ENCODE measurements around the gene CXCL10.

CXCL10 gene

GRCh38 chr4:76011018-76011670 is 12.2 kb downstream of the CXCL10 start:
- TF ChIP-seq TCF12 (IDR thresholded peaks at IDR 0.05; ENCODE audit: low read depth): no peak
- no peak for TF ChIP-seq EGR1 (IDR thresholded peaks at IDR 0.05)
- no peak for TF ChIP-seq USF1 (IDR thresholded peaks at IDR 0.05)
- no peak for TF ChIP-seq MAX (IDR thresholded peaks at IDR 0.05)
- no peak for TF ChIP-seq TAF1 (IDR thresholded peaks at IDR 0.05; ENCODE audit: low read depth)
- TF ChIP-seq NFIC (IDR thresholded peaks at IDR 0.05): no peak
- TF ChIP-seq CEBPB (IDR thresholded peaks at IDR 0.05): no peak
- TF ChIP-seq FOXM1 (IDR thresholded peaks at IDR 0.05; ENCODE audit: borderline replicate concordance, low read depth): no peak
- no peak for TF ChIP-seq TEAD4 (IDR thresholded peaks at IDR 0.05)
- TF ChIP-seq, protein P1, sequence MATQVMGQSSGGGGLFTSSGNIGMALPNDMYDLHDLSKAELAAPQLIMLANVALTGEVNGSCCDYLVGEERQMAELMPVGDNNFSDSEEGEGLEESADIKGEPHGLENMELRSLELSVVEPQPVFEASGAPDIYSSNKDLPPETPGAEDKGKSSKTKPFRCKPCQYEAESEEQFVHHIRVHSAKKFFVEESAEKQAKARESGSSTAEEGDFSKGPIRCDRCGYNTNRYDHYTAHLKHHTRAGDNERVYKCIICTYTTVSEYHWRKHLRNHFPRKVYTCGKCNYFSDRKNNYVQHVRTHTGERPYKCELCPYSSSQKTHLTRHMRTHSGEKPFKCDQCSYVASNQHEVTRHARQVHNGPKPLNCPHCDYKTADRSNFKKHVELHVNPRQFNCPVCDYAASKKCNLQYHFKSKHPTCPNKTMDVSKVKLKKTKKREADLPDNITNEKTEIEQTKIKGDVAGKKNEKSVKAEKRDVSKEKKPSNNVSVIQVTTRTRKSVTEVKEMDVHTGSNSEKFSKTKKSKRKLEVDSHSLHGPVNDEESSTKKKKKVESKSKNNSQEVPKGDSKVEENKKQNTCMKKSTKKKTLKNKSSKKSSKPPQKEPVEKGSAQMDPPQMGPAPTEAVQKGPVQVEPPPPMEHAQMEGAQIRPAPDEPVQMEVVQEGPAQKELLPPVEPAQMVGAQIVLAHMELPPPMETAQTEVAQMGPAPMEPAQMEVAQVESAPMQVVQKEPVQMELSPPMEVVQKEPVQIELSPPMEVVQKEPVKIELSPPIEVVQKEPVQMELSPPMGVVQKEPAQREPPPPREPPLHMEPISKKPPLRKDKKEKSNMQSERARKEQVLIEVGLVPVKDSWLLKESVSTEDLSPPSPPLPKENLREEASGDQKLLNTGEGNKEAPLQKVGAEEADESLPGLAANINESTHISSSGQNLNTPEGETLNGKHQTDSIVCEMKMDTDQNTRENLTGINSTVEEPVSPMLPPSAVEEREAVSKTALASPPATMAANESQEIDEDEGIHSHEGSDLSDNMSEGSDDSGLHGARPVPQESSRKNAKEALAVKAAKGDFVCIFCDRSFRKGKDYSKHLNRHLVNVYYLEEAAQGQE (IDR thresholded peaks at IDR 0.05; ENCODE audit: low read depth): no peak
- no peak for TF ChIP-seq YY1 (IDR thresholded peaks at IDR 0.05; ENCODE audit: low read depth)
- TF ChIP-seq EP300 (IDR thresholded peaks at IDR 0.05; ENCODE audit: borderline replicate concordance): no peak
- TF ChIP-seq ZBTB7A (IDR thresholded peaks at IDR 0.05; ENCODE audit: low read depth): no peak

- no peak for TF ChIP-seq EP300 (IDR thresholded peaks at IDR 0.05; ENCODE audit: borderline replicate concordance)
- no peak for TF ChIP-seq MAX (IDR thresholded peaks at IDR 0.05)
- no peak for TF ChIP-seq RAD21 (IDR thresholded peaks at IDR 0.05; ENCODE audit: low read depth)
- TF ChIP-seq CREB1 (IDR thresholded peaks at IDR 0.05; ENCODE audit: low read depth): no peak
- TF ChIP-seq CEBPB (IDR thresholded peaks at IDR 0.05): no peak
- TF ChIP-seq FOXM1 (IDR thresholded peaks at IDR 0.05; ENCODE audit: borderline replicate concordance, low read depth): no peak
- TF ChIP-seq ZBTB7A (IDR thresholded peaks at IDR 0.05; ENCODE audit: low read depth): no peak
- no peak for TF ChIP-seq TAF1 (IDR thresholded peaks at IDR 0.05; ENCODE audit: low read depth)
- no peak for TF ChIP-seq EGR1 (IDR thresholded peaks at IDR 0.05)
- TF ChIP-seq, protein P1 (IDR thresholded peaks at IDR 0.05; ENCODE audit: low read depth): no peak
- TF ChIP-seq YY1 (IDR thresholded peaks at IDR 0.05; ENCODE audit: low read depth): no peak
Observed at GRCh38 chr4:76010576-76010975, 12.7 kb downstream of the CXCL10 start.

GRCh38 chr4:76009311-76009710 is 14.0 kb downstream of the CXCL10 start:
- TF ChIP-seq ZBTB7A (IDR thresholded peaks at IDR 0.05; ENCODE audit: low read depth) (no peak), RAD21 (IDR thresholded peaks at IDR 0.05; ENCODE audit: low read depth) (no peak), EGR1 (IDR thresholded peaks at IDR 0.05) (no peak), TEAD4 (IDR thresholded peaks at IDR 0.05) (no peak), TCF12 (IDR thresholded peaks at IDR 0.05; ENCODE audit: low read depth) (no peak), TAF1 (IDR thresholded peaks at IDR 0.05; ENCODE audit: low read depth) (no peak), YY1 (IDR thresholded peaks at IDR 0.05; ENCODE audit: low read depth) (no peak), FOXM1 (IDR thresholded peaks at IDR 0.05; ENCODE audit: borderline replicate concordance, low read depth) (no peak), CEBPB (IDR thresholded peaks at IDR 0.05) (no peak), CREB1 (IDR thresholded peaks at IDR 0.05; ENCODE audit: low read depth) (no peak), MAX (IDR thresholded peaks at IDR 0.05) (no peak), USF1 (IDR thresholded peaks at IDR 0.05) (no peak), EP300 (IDR thresholded peaks at IDR 0.05; ENCODE audit: borderline replicate concordance) (no peak), NFIC (IDR thresholded peaks at IDR 0.05) (no peak)
- TF ChIP-seq, protein P1 (IDR thresholded peaks at IDR 0.05; ENCODE audit: low read depth): no peak

Data from Ishikawa (cell line).